ENCODE measurements around the gene LTA4H.
"Not testable (repeated sequence)": the region's sequence is repeated elsewhere in the genome, so short reads cannot be mapped to it uniquely, and the experiment has no call there.

The LTA4H gene

GRCh38 chr12:96069511-96070231 lies 34.3 kb upstream of the LTA4H start:
- no peak for FAIRE-seq
- no peak for DNase-seq (ENCODE audit: insufficient read length)
- TF ChIP-seq POLR2AphosphoS5 (IDR thresholded peaks at IDR 0.05; ENCODE audit: low read depth, low read length): no peak
- TF ChIP-seq TAF1 (IDR thresholded peaks at IDR 0.05; ENCODE audit: borderline replicate concordance, low read depth, low read length): no peak
- no peak for TF ChIP-seq POLR2A (IDR thresholded peaks at IDR 0.05; ENCODE audit: low read depth, low read length)

- DNase-seq (ENCODE audit: insufficient read length) (no peak), FAIRE-seq (no peak)
- TF ChIP-seq POLR2AphosphoS5 (IDR thresholded peaks at IDR 0.05; ENCODE audit: low read depth, low read length) (no peak), TAF1 (IDR thresholded peaks at IDR 0.05; ENCODE audit: borderline replicate concordance, low read depth, low read length) (no peak), POLR2A (IDR thresholded peaks at IDR 0.05; ENCODE audit: low read depth, low read length) (no peak)
Measured at GRCh38 chr12:96068636-96069035, 33.2 kb upstream of the LTA4H start.

- FAIRE-seq (no peak), DNase-seq (ENCODE audit: insufficient read length) (no peak)
- TF ChIP-seq TAF1 (IDR thresholded peaks at IDR 0.05; ENCODE audit: borderline replicate concordance, low read depth, low read length): no peak
- TF ChIP-seq POLR2AphosphoS5 (IDR thresholded peaks at IDR 0.05; ENCODE audit: low read depth, low read length): no peak
- TF ChIP-seq POLR2A (IDR thresholded peaks at IDR 0.05; ENCODE audit: low read depth, low read length): no peak
Measured at GRCh38 chr12:96068111-96068510, 32.7 kb upstream of the LTA4H start.

- DNase-seq (ENCODE audit: insufficient read length); FAIRE-seq: not testable (repeated sequence)
Measured at GRCh38 chr12:96065776-96066175, 30.4 kb upstream of the LTA4H start.

GRCh38 chr12:96064966-96065365 lies 29.6 kb upstream of the LTA4H start:
- FAIRE-seq (no peak), DNase-seq (ENCODE audit: insufficient read length) (no peak)
- TF ChIP-seq POLR2AphosphoS5 (IDR thresholded peaks at IDR 0.05; ENCODE audit: low read depth, low read length) (no peak), POLR2A (IDR thresholded peaks at IDR 0.05; ENCODE audit: low read depth, low read length) (no peak), TAF1 (IDR thresholded peaks at IDR 0.05; ENCODE audit: borderline replicate concordance, low read depth, low read length) (no peak)

- FAIRE-seq (no peak), DNase-seq (ENCODE audit: insufficient read length) (no peak)
- no peak for TF ChIP-seq POLR2A (IDR thresholded peaks at IDR 0.05; ENCODE audit: low read depth, low read length)
- no peak for TF ChIP-seq POLR2AphosphoS5 (IDR thresholded peaks at IDR 0.05; ENCODE audit: low read depth, low read length)
- TF ChIP-seq TAF1 (IDR thresholded peaks at IDR 0.05; ENCODE audit: borderline replicate concordance, low read depth, low read length): no peak
Measured at GRCh38 chr12:96064271-96064670, 28.9 kb upstream of the LTA4H start.

GRCh38 chr12:96063046-96063445 lies 27.7 kb upstream of the LTA4H start:
- FAIRE-seq: no peak

GRCh38 chr12:96061864-96062453 lies 26.6 kb upstream of the LTA4H start:
- TF ChIP-seq POLR2A (IDR thresholded peaks at IDR 0.05; ENCODE audit: low read depth, low read length) (no peak), POLR2AphosphoS5 (IDR thresholded peaks at IDR 0.05; ENCODE audit: low read depth, low read length) (no peak), TAF1 (IDR thresholded peaks at IDR 0.05; ENCODE audit: borderline replicate concordance, low read depth, low read length) (no peak)
- DNase-seq (ENCODE audit: insufficient read length): peak; percentile 47
- peak; percentile 89 for FAIRE-seq

More at GRCh38 chr12:96063046-96063445, 27.7 kb upstream of the LTA4H start:
- TF ChIP-seq POLR2AphosphoS5 (IDR thresholded peaks at IDR 0.05; ENCODE audit: low read depth, low read length) (no peak), POLR2A (IDR thresholded peaks at IDR 0.05; ENCODE audit: low read depth, low read length) (no peak), TAF1 (IDR thresholded peaks at IDR 0.05; ENCODE audit: borderline replicate concordance, low read depth, low read length) (no peak)
- DNase-seq (ENCODE audit: insufficient read length): no peak

GRCh38 chr12:96061323-96061722 lies 25.9 kb upstream of the LTA4H start:
- DNase-seq (ENCODE audit: insufficient read length): no peak
- no peak for TF ChIP-seq TAF1 (IDR thresholded peaks at IDR 0.05; ENCODE audit: borderline replicate concordance, low read depth, low read length)
- TF ChIP-seq POLR2AphosphoS5 (IDR thresholded peaks at IDR 0.05; ENCODE audit: low read depth, low read length): no peak
- no peak for TF ChIP-seq POLR2A (IDR thresholded peaks at IDR 0.05; ENCODE audit: low read depth, low read length)
- no peak for FAIRE-seq

- FAIRE-seq (no peak), DNase-seq (ENCODE audit: insufficient read length) (no peak)
- TF ChIP-seq POLR2A (IDR thresholded peaks at IDR 0.05; ENCODE audit: low read depth, low read length): no peak
- TF ChIP-seq POLR2AphosphoS5 (IDR thresholded peaks at IDR 0.05; ENCODE audit: low read depth, low read length): no peak
- no peak for TF ChIP-seq TAF1 (IDR thresholded peaks at IDR 0.05; ENCODE audit: borderline replicate concordance, low read depth, low read length)
Measured at GRCh38 chr12:96060041-96060440, 24.7 kb upstream of the LTA4H start.

GRCh38 chr12:96057986-96058553 lies 22.7 kb upstream of the LTA4H start:
- DNase-seq (ENCODE audit: insufficient read length): no peak
- FAIRE-seq: no peak
- TF ChIP-seq TAF1 (IDR thresholded peaks at IDR 0.05; ENCODE audit: borderline replicate concordance, low read depth, low read length): no peak
- no peak for TF ChIP-seq POLR2AphosphoS5 (IDR thresholded peaks at IDR 0.05; ENCODE audit: low read depth, low read length)
- no peak for TF ChIP-seq POLR2A (IDR thresholded peaks at IDR 0.05; ENCODE audit: low read depth, low read length)

Data from GM12892 (cell line).